IPS-11a (cell line): ENCODE results near the gene HNRNPDL.
A peak's percentile ranks its signal among the peaks of the same experiment; 100 is the strongest.
"Not testable (repeated sequence)": the region's sequence is repeated elsewhere in the genome, so short reads cannot be mapped to it uniquely, and the experiment has no call there.

Source experiments
- H3K4me3 ChIP-seq: one replicate; pipeline ENCODE4 v1.5.1; 2013; ENCODE audit warnings: low read depth, low read length, control low read depth

The HNRNPDL gene

DNA sequence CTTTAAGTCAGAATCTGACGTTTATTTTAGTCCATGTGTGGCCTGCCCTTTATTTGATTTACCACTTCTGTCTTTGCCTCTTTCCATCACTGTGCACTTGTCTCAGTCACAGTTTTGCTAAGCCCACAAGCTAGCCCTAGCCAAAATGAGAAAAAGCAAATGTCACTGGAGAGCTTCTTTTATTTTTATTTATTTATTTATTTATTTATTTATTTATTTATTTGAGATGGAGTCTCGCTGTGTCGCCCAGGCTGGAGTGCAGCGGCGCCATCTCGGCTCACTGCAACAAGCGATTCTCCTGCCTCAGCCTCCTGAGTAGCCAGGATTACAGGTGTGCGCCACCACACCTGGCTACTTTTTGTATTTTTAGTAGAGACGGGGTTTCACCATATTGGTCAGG is 40.2 kb downstream of the HNRNPDL start:
- not testable (repeated sequence) for H3K4me3 ChIP-seq

DNA sequence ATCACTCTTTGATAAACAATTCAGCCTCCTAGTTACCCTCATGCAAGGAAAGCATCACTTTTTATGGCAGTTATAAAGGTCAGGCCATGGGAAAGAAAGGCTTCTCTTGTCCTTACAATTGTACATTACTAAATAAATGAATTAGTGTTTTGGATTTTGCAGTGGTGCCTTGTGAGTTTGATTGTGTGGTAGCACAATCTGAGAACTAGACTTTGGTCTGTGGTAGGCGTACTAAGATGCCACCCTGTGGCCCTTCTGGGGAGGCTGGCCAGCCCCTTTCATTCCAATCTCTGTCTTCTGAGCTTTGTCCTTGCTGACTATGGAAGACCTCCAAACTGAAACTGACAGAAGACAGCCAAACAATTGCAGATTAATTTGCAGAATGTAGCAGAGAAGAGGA is 41.9 kb downstream of the HNRNPDL start:
- H3K4me3 ChIP-seq, result no peak overlapping the region

DNA sequence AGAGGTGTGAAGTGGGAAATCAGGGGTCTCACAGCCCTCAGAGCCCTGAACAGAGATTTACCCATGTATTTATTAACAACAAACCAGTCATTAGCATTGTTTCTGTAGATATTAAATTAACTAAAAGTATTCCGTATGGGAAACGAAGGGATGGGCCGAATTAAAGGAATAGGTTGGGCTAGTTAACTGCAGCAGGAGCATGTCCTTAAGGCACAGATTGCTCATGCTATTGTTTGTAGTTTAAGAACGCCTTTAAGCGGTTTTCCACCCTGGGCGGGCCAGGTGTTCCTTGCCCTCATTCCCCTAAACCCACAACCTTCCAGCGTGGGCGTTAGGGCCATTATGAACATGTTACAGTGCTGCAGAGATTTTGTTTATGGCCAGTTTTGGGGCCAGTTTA is 44.0 kb downstream of the HNRNPDL start:
- not testable (repeated sequence) for H3K4me3 ChIP-seq

DNA sequence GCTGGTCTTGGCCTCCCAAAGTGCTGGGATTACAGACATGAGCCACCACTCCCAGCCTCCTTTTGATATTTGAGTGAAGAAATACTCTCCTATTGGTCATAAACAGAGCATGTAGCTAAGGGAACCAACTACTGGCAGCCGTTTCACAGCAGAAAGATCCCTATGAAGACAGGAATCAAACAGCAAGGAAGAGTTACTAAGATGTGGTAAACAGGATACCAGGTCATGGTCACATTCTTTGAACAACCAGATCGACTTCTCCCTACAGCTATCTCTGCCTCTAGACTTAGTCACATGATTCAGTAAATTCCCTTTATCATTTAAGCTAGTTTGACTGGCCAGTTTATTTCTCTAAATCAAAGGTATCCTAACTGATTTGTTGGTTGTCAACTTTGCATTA is 47.5 kb downstream of the HNRNPDL start:
- no peak overlapping the region for H3K4me3 ChIP-seq

GRCh38 chr4:82381661-82382296 is 48.5 kb downstream of the HNRNPDL start:
- H3K4me3 ChIP-seq, result no peak overlapping the region

DNA sequence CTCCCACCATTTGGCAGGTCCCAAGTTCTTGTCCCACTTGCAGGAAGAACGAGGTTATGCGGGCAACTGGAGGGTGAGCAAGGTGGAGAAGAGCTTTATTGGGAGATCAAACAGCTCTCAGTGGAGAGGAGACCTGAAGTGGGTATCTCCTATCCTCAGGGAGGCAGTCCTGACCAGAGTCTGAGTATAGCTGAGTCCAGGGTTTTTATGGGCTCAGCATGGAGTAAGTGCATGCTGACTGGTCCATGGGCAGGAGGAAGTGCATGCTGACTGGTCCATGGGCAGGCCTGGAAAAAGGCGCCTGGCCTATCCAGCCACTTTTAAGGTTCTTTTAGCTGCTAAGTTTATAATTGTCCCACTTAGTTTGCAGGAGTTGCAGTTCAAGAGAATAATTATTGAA is 49.0 kb downstream of the HNRNPDL start:
- H3K4me3 ChIP-seq, result no peak overlapping the region

DNA sequence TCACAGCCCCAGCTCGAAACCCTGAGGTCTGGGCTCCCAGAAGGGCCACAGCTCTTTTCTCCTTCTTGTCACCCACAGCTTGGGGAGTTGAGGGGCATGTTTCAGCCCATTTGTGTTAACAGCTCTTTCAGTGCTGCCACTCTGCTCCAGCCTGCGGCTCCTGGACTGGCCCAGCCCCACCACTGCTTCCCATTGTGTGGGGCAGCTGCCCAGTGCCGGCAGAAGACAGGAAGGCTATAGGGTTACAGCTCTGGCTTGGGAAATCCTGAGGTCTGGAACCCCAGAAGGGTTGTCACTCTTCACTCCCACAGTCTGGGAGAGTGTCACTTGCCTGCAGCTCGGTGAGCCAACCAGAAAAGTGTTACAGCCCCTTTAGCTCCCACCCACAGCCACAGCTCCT is 49.4 kb downstream of the HNRNPDL start:
- no peak overlapping the region for H3K4me3 ChIP-seq

- H3K4me3 ChIP-seq, result no peak overlapping the region
These were observed 49.9 kb downstream of the HNRNPDL start for GRCh38 chr4:82380344-82380743.

GRCh38 chr4:82376109-82376508 is 54.2 kb downstream of the HNRNPDL start:
- H3K4me3 ChIP-seq, result no peak overlapping the region

- H3K4me3 ChIP-seq, result peak within 1 kb of the TSS; percentile 95
These were observed 56.2 kb downstream of the HNRNPDL start, which contains the start of gene HNRNPD for GRCh38 chr4:82373816-82374625. Gene HNRNPD, minus strand, starts transcription at chr4:82373991. Its CDS starts 313 bp downstream, at chr4:82373678.

DNA sequence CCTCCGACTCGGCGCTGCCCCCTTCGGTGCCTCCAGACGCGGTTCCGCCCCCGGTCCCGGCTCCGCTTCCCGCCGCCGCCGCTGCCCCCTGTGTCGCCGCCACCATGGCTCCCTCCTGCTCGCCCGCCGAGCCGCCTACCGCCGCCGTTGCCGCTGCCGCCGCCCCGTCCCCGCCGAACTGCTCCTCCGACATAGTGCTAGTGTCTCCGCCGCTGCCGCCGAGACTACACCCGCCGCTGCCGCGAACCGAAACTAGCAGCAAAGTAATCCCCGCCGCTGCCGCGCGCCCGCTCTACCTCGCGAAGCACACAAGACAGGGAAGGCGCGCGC is 56.8 kb downstream of the HNRNPDL start:
- H3K4me3 ChIP-seq, result peak overlapping the region; percentile 93
